Neural progenitor cell (in vitro differentiated cells): Measurements from ENCODE around the gene PYDC1. TPM values are rescaled to one million over a fixed set of nuclear protein-coding genes. Genes with fewer than 3 reads are reported as not detected.

Source experiments
- DNase-seq: peaks from one replicate; pipeline ENCODE4 v3.0.0-alpha.2; 2016; ENCODE audit warnings: low spot score
- H2AFZ ChIP-seq: fragments of 200-600 bp; sonication (generic); replicated peaks from 2 replicates; pipeline ENCODE4 v1.6.1; 2016; ENCODE audit warnings: antibody characterized with exemption
- H3F3A ChIP-seq: fragments of 200-600 bp; sonication (generic); 2 replicates; pipeline ENCODE4 v1.6.1; 2016; ENCODE audit warnings: antibody characterized with exemption, low read depth
- H3K27ac ChIP-seq: fragments of 200-600 bp; sonication (generic); 2 replicates; pipeline ENCODE4 v1.5.1; 2016; ENCODE audit warnings: mild to moderate bottlenecking
- H3K27me3 ChIP-seq: fragments of 200-600 bp; sonication (generic); 2 replicates; pipeline ENCODE4 v1.6.1; 2016; ENCODE audit warnings: mild to moderate bottlenecking, moderate library complexity
- H3K36me3 ChIP-seq: fragments of 200-600 bp; sonication (generic); 2 replicates; pipeline ENCODE4 v1.5.1; 2016
- H3K4me1 ChIP-seq: fragments of 200-600 bp; sonication (generic); 2 replicates; pipeline ENCODE4 v1.6.1; 2016; ENCODE audit warnings: mixed run types
- H3K4me2 ChIP-seq: fragments of 200-600 bp; sonication (generic); 2 replicates; pipeline ENCODE4 v1.6.1; 2016
- H3K4me3 ChIP-seq: fragments of 200-600 bp; sonication (generic); 2 replicates; pipeline ENCODE4 v1.5.1; 2016
- H3K79me2 ChIP-seq: fragments of 200-600 bp; sonication (generic); 2 replicates; pipeline ENCODE4 v1.6.1; 2016; ENCODE audit warnings: low read depth
- H3K9ac ChIP-seq: fragments of 200-600 bp; sonication (generic); 2 replicates; pipeline ENCODE4 v1.6.1; 2016
- H3K9me3 ChIP-seq: fragments of 200-600 bp; sonication (generic); 2 replicates; pipeline ENCODE4 v1.5.1; 2016; ENCODE audit warnings: low read depth
- H4K20me1 ChIP-seq: fragments of 200-600 bp; sonication (generic); 2 replicates; pipeline ENCODE4 v1.6.1; 2016; ENCODE audit warnings: low read depth
- H3K27ac Mint-ChIP-seq: 3 replicates; pipeline ENCODE4 v1.8.0; 2021; ENCODE audit warnings: mixed read lengths
- H3K27me3 Mint-ChIP-seq: 2 replicates; pipeline ENCODE4 v1.8.0; 2022; ENCODE audit warnings: low read depth, mild to moderate bottlenecking, inconsistent platforms, moderate library complexity, mixed read lengths; ENCODE audit not compliant: insufficient read depth
- H3K36me3 Mint-ChIP-seq: 3 replicates; pipeline ENCODE4 v1.8.0; 2021; ENCODE audit warnings: mixed read lengths
- H3K4me1 Mint-ChIP-seq: 3 replicates; pipeline ENCODE4 v1.8.0; 2021; ENCODE audit warnings: mixed read lengths
- H3K4me3 Mint-ChIP-seq: 3 replicates; pipeline ENCODE4 v1.8.0; 2021; ENCODE audit warnings: mild to moderate bottlenecking, moderate library complexity, mixed read lengths
- H3K9me3 Mint-ChIP-seq: 3 replicates; pipeline ENCODE4 v1.8.0; 2020; ENCODE audit warnings: mixed read lengths
- EZH2 ChIP-seq: fragments of 200-600 bp; sonication (generic); IDR thresholded peaks from 2 replicates; pipeline ENCODE4 v1.6.1; 2017; ENCODE audit warnings: antibody characterized with exemption, mild to moderate bottlenecking, moderate library complexity
- EZH2phosphoT487 ChIP-seq: fragments of 200-600 bp; sonication (generic); IDR thresholded peaks from 2 replicates; pipeline ENCODE4 v1.6.1; 2017; ENCODE audit warnings: antibody characterized with exemption
- total RNA-seq: library from RNA; depleted of rRNA; stranded (reverse); fragments of >200 nt; gene quantifications from 2 replicates; pipeline ENCODE4 v1.2.3, GENCODE V29; 2015; ENCODE audit warnings: low replicate concordance
- TF ChIP-seq, protein P1 (sequence below): fragments of 200-600 bp; sonication (generic); IDR thresholded peaks from 2 replicates; pipeline ENCODE4 v1.5.1; 2017; ENCODE audit warnings: antibody characterized with exemption, mild to moderate bottlenecking

PYDC1 gene
- total RNA-seq, 1 donor from 2014 or later, result not detected

DNA sequence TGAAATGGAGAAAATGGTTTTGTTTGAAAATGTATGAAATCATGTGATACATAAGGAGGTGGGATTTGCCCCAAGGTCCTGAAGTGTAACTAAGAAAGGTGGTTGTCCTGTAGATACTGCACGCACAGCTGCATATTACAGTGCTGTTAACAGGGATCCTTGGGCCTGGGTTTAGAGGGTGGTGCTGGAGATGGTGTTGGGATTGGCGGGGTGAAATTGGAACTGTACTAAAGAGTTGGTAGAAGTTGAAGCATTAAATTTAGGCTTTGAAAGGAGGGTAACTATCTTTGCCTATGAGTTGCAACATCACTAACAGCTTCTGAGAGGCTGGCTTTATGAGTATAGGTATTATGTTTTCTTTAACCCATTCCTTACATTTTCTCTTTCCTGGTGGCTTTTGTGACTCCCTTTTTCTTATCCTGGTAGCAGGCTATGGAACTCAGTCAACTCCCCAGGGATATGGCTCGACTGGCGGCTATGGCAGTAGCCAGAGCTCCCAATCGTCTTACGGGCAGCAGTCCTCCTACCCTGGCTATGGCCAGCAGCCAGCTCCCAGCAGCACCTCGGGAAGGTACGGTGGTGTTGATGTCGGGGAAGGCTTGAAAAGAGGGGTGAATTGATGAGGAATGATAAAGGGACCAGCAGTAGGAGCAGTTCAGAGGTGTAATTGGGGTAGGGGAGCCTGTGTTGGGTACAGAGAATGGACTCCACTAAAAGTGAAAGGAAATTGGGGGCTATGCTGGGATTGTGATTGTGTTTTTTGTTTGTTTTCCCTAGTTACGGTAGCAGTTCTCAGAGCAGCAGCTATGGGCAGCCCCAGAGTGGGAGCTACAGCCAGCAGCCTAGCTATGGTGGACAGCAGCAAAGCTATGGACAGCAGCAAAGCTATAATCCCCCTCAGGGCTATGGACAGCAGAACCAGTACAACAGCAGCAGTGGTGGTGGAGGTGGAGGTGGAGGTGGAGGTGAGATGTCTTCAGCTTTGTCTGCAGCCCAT is 33.2 kb downstream of the PYDC1 start:
- Mint-ChIP-seq H3K4me1 (peaks cover 34% of the 10 kb centered on the region), H3K9me3 (peaks cover 2% of the 10 kb centered on the region), H3K4me3 (peak overlapping the region; percentile 98), H3K27me3 (peaks cover 29% of the 10 kb centered on the region), H3K27ac (peak overlapping the region; percentile 36), H3K36me3 (peaks cover 66% of the 10 kb centered on the region)
- DNase-seq, result no peak
- H4K20me1 ChIP-seq, result peaks cover 81% of the 10 kb centered on the region
- peak overlapping the region; percentile 72 for H3K4me3 ChIP-seq
- no peak overlapping the region for H3K9ac ChIP-seq
- TF ChIP-seq EZH2, result no peak
- H3K79me2 ChIP-seq, result peaks cover 96% of the 10 kb centered on the region
- H3K4me1 ChIP-seq, result peaks cover 17% of the 10 kb centered on the region
- peaks cover 66% of the 10 kb centered on the region for H3F3A ChIP-seq
- H3K4me2 ChIP-seq, result peak overlapping the region; percentile 95
- H3K9me3 ChIP-seq, result no peaks in the 10 kb centered on the region
- H3K27me3 ChIP-seq, result no peaks in the 10 kb centered on the region
- H3K27ac ChIP-seq, result no peak overlapping the region
- H3K36me3 ChIP-seq, result peaks cover 25% of the 10 kb centered on the region
- H2AFZ ChIP-seq, result no peak overlapping the region

DNA sequence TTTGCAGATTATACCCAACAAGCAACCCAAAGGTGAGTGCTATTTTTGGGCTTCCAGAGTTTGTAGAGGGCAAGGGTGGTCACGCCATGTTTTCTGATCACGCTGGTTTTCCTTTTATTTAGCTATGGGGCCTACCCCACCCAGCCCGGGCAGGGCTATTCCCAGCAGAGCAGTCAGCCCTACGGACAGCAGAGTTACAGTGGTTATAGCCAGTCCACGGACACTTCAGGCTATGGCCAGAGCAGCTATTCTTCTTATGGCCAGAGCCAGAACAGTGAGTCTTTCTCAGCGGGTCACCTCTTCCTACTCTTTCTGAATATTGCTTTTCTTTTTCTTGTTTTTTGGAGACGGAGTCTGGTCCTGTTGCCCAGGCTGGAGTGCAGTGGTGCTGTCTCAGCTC is 34.5 kb downstream of the PYDC1 start:
- H3K4me2 ChIP-seq, result peak overlapping the region; percentile 95
- Mint-ChIP-seq H3K4me1 (peaks cover 37% of the 10 kb centered on the region), H3K36me3 (peaks cover 53% of the 10 kb centered on the region), H3K27me3 (peaks cover 29% of the 10 kb centered on the region), H3K9me3 (peaks cover 4% of the 10 kb centered on the region), H3K27ac (no peak overlapping the region), H3K4me3 (peak overlapping the region; percentile 98)
- peaks cover 58% of the 10 kb centered on the region for H3F3A ChIP-seq
- peak overlapping the region; percentile 92 for H3K9ac ChIP-seq
- no peak overlapping the region for H2AFZ ChIP-seq
- peaks cover 21% of the 10 kb centered on the region for H3K36me3 ChIP-seq
- TF ChIP-seq, protein P1, sequence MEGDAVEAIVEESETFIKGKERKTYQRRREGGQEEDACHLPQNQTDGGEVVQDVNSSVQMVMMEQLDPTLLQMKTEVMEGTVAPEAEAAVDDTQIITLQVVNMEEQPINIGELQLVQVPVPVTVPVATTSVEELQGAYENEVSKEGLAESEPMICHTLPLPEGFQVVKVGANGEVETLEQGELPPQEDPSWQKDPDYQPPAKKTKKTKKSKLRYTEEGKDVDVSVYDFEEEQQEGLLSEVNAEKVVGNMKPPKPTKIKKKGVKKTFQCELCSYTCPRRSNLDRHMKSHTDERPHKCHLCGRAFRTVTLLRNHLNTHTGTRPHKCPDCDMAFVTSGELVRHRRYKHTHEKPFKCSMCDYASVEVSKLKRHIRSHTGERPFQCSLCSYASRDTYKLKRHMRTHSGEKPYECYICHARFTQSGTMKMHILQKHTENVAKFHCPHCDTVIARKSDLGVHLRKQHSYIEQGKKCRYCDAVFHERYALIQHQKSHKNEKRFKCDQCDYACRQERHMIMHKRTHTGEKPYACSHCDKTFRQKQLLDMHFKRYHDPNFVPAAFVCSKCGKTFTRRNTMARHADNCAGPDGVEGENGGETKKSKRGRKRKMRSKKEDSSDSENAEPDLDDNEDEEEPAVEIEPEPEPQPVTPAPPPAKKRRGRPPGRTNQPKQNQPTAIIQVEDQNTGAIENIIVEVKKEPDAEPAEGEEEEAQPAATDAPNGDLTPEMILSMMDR, result no peak
- no peak for TF ChIP-seq EZH2phosphoT487
- no peak for TF ChIP-seq EZH2
- DNase-seq, result no peak
- H3K4me1 ChIP-seq, result peaks cover 17% of the 10 kb centered on the region
- no peaks in the 10 kb centered on the region for H3K27me3 ChIP-seq
- peaks cover 83% of the 10 kb centered on the region for H3K79me2 ChIP-seq
- H3K4me3 ChIP-seq, result peak overlapping the region; percentile 72
- H3K27ac ChIP-seq, result no peak overlapping the region
- H3K9me3 ChIP-seq, result no peaks in the 10 kb centered on the region
- peaks cover 68% of the 10 kb centered on the region for H4K20me1 ChIP-seq

DNA sequence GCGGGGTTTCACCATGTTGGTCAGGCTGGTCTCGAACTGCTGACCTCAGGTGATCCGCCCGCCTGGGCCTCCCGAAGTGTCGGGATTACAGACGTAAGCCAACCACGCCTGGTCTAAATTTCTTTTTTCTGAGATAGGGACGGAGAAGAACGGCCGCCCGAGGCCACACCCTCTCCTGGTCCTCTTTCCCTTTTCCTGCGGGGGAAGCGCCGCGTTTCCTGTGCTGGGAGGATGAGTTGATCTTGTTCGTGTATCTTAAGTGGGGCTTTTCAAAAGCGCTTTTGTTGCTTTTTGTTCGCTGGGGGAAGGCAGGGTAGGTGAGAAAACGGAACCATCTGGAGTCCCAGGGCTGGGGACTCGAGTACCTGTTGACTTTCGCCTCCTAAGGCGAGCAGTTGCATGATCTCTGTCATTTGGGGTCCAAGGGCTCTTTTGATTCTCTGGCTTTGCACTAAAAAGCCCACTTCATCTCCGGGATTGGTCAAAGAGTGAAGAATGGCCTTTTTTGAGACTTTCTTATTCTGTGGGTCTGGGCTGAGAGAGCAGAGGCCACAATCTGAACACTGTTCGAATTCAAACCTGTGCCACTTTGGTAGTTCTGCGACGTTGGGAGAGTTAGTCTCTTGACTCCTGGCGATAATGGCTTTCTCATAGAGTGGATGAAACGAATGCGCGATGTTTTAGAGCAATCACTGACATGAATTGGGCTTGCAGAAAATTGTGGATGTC is 35.7 kb downstream of the PYDC1 start:
- H3K79me2 ChIP-seq, result peaks cover 71% of the 10 kb centered on the region
- H3K27ac Mint-ChIP-seq, result peak overlapping the region; percentile 88
- peaks cover 50% of the 10 kb centered on the region for H3F3A ChIP-seq
- H3K4me2 ChIP-seq, result peak overlapping the region; percentile 95
- H3K9me3 ChIP-seq, result no peaks in the 10 kb centered on the region
- H3K4me1 ChIP-seq, result peaks cover 17% of the 10 kb centered on the region
- TF ChIP-seq EZH2 (no peak), EZH2phosphoT487 (no peak)
- TF ChIP-seq, protein P1, result no peak
- H3K9me3 Mint-ChIP-seq, result peaks cover 4% of the 10 kb centered on the region
- peak overlapping the region; percentile 92 for H3K9ac ChIP-seq
- no peaks in the 10 kb centered on the region for H3K27me3 ChIP-seq
- H3K27me3 Mint-ChIP-seq, result peaks cover 22% of the 10 kb centered on the region
- peaks cover 39% of the 10 kb centered on the region for H3K4me1 Mint-ChIP-seq
- no peak overlapping the region for H2AFZ ChIP-seq
- H3K27ac ChIP-seq, result no peak overlapping the region
- peak overlapping the region; percentile 98 for H3K4me3 Mint-ChIP-seq
- peaks cover 56% of the 10 kb centered on the region for H4K20me1 ChIP-seq
- H3K36me3 Mint-ChIP-seq, result peaks cover 43% of the 10 kb centered on the region
- DNase-seq, result peak; percentile 50
- peaks cover 15% of the 10 kb centered on the region for H3K36me3 ChIP-seq
- H3K4me3 ChIP-seq, result peak overlapping the region; percentile 72
